Activated T-cell treated with anti-CD3 and anti-CD28 coated beads for 1 hour (primary cell): ENCODE measurements around the gene ARMC6.

Source experiments
- DNase-seq: peaks from one replicate; pipeline ENCODE4 v3.0.0-alpha.2; 2020; ENCODE audit warnings: low read depth

ARMC6 gene

GRCh38 chr19:19033426-19034203 lies at the start of gene ARMC6, which contains the start of gene SUGP2:
ARMC6 (plus strand) TSS chr19:19033603; CDS start chr19:19034210, 607 bp downstream.
SUGP2 (minus strand) TSS chr19:19033517; CDS start chr19:19031071, 2,446 bp downstream.
- DNase-seq: peak; percentile 83

- no peak for DNase-seq
Measured at GRCh38 chr19:18984251-18984650, 49.2 kb upstream of the ARMC6 start.

- no peak for DNase-seq
Measured at GRCh38 chr19:18985257-18985656, 48.1 kb upstream of the ARMC6 start.

GRCh38 chr19:18987456-18987855 lies 45.9 kb upstream of the ARMC6 start:
- DNase-seq: no peak

GRCh38 chr19:18989316-18989715 lies 44.1 kb upstream of the ARMC6 start:
- DNase-seq: no peak

- DNase-seq: no peak
Measured at GRCh38 chr19:18990128-18990708, 43.2 kb upstream of the ARMC6 start.

- DNase-seq: no peak
Measured at GRCh38 chr19:18991006-18991405, 42.4 kb upstream of the ARMC6 start.

- DNase-seq: no peak
Measured at GRCh38 chr19:18991468-18991867, 41.9 kb upstream of the ARMC6 start.

- no peak for DNase-seq
Measured at GRCh38 chr19:18992696-18993095, 40.7 kb upstream of the ARMC6 start.

- no peak for DNase-seq
Measured at GRCh38 chr19:18993115-18993514, 40.3 kb upstream of the ARMC6 start.

GRCh38 chr19:18995804-18996241 lies 37.6 kb upstream of the ARMC6 start:
- no peak for DNase-seq

- no peak for DNase-seq
Measured at GRCh38 chr19:18996351-18996750, 37.1 kb upstream of the ARMC6 start.

- DNase-seq: no peak
Measured at GRCh38 chr19:18996796-18997394, 36.5 kb upstream of the ARMC6 start.

- DNase-seq: no peak
Measured at GRCh38 chr19:18998276-18998675, 35.1 kb upstream of the ARMC6 start.

GRCh38 chr19:18999016-18999758 lies 34.2 kb upstream of the ARMC6 start:
- DNase-seq: no peak

GRCh38 chr19:18999896-19000620 lies 33.3 kb upstream of the ARMC6 start:
- no peak for DNase-seq

- DNase-seq: no peak
Measured at GRCh38 chr19:19004144-19004543, 29.3 kb upstream of the ARMC6 start.

- DNase-seq: no peak
Measured at GRCh38 chr19:19006213-19006612, 27.2 kb upstream of the ARMC6 start.

GRCh38 chr19:19009951-19010350 lies 23.5 kb upstream of the ARMC6 start:
- DNase-seq: no peak

- DNase-seq: no peak
Measured at GRCh38 chr19:19010551-19010950, 22.9 kb upstream of the ARMC6 start.

GRCh38 chr19:19021115-19021514 lies 12.3 kb upstream of the ARMC6 start:
- no peak for DNase-seq
